Omental fat pad (tissue), 4 donors: Measurements from ENCODE around the gene SPATA31C2. TPM values are rescaled to one million over a fixed set of nuclear protein-coding genes. Genes with fewer than 3 reads are reported as not detected.

Experiments used
- ATAC-seq: fragments of 150-250 bp; one replicate; pipeline ENCODE4 v1.9.1; 2016; ENCODE audit warnings: mild to moderate bottlenecking, moderate library complexity; ENCODE audit not compliant: low FRiP score
- DNase-seq: peaks from one replicate; pipeline ENCODE4 v3.0.0-alpha.2; 2019; ENCODE audit warnings: low spot score
- CTCF ChIP-seq, 3 donors: fragments of 450-650 bp; IDR thresholded peaks; one replicate each; pipeline ENCODE4 v1.5.1; 2016 to 2017; ENCODE audit warnings: antibody characterized with exemption in 3 of 3, mild to moderate bottlenecking in 3 of 3, moderate library complexity in 2 of 3
- total RNA-seq, 4 donors: library from RNA; depleted of rRNA; stranded (reverse); fragments of >200 nt; gene quantifications; one replicate each; pipeline ENCODE4 v1.1.0, GENCODE V29; 2016

SPATA31C2 gene
- total RNA-seq, 4 donors from 2014 or later, result not detected

- DNase-seq (no peak), ATAC-seq (no peak)
- TF ChIP-seq CTCF (IDR thresholded peaks at IDR 0.05), result no peak
Measured at GRCh38 chr9:88085476-88085875, 52.8 kb downstream of the SPATA31C2 start.

GRCh38 chr9:88084357-88085183, 53.7 kb downstream of the SPATA31C2 start:
- DNase-seq (no peak), ATAC-seq (no peak)
- no peak for TF ChIP-seq CTCF (IDR thresholded peaks at IDR 0.05)

Other genes with a start within 250 kb of the SPATA31C2 start
- gene SPATA31C1, start 220.5 kb downstream of the SPATA31C2 start, total RNA-seq, result not detected
- gene CDK20, start 163.9 kb downstream of the SPATA31C2 start, total RNA-seq, result 1 to 10 TPM; 2.4 to 7.6 (median 4.9) TPM
- gene SPIN1, start 250.0 kb upstream of the SPATA31C2 start, total RNA-seq, result 10 to 100 TPM; 44.8 to 66.4 (median 49.1) TPM